Upper lobe of right lung (tissue), 1 donor: ENCODE measurements around the gene IFNA2. TPM values are rescaled to one million over a fixed set of nuclear protein-coding genes. Genes with fewer than 3 reads are reported as not detected.

ENCODE experiments used
- ATAC-seq: fragments of 200-7000 bp; cut with Tn5 transposase; one replicate; pipeline ENCODE4 v1.9.1; 2020; ENCODE audit warnings: mild to moderate bottlenecking, moderate library complexity
- DNase-seq: peaks from one replicate; pipeline ENCODE4 v3.0.0-alpha.2; 2020
- H3K27ac ChIP-seq: fragments of 200-600 bp; one replicate; pipeline ENCODE4 v1.8.0; 2022
- H3K27me3 ChIP-seq: fragments of 200-600 bp; one replicate; pipeline ENCODE4 v1.8.0; 2022; ENCODE audit warnings: mild to moderate bottlenecking
- H3K36me3 ChIP-seq: fragments of 200-600 bp; one replicate; pipeline ENCODE4 v1.8.0; 2022
- H3K4me1 ChIP-seq: fragments of 200-600 bp; one replicate; pipeline ENCODE4 v1.8.0; 2022
- H3K4me3 ChIP-seq: fragments of 200-600 bp; one replicate; pipeline ENCODE4 v1.8.0; 2022; ENCODE audit warnings: mild to moderate bottlenecking
- H3K9me3 ChIP-seq: fragments of 200-600 bp; one replicate; pipeline ENCODE4 v1.8.0; 2022
- CTCF ChIP-seq: fragments of 200-600 bp; IDR thresholded peaks from one replicate; pipeline ENCODE4 v1.8.0; 2022; ENCODE audit warnings: antibody characterized with exemption
- intact Hi-C: fragments of 100-400 bp; cut with DNase I; formaldehyde crosslinking; loops from one replicate; pipeline ENCODE4 v1.11.0; 2022
- total RNA-seq: library from RNA; stranded (reverse); fragmentation: NEBNext Ultra II Directional; extraction: Animal tissue kit (Norgen Biotek cat#: 25700); gene quantifications from one replicate; pipeline ENCODE4 v1.2.1, GENCODE V29; 2021
- donor health status: DM: no; HTN: yes; CAD: no; lungs with severe emphysema.

The IFNA2 gene
- total RNA-seq, 1 donor from 2014 or later, result not detected

GRCh38 chr9:21336457-21336856 is 48.7 kb downstream of the IFNA2 start:
- no peak overlapping the region for H3K4me3 ChIP-seq
- intact Hi-C loops, result no loop called here
- no peaks in the 10 kb centered on the region for H3K27me3 ChIP-seq
- no peak overlapping the region for H3K27ac ChIP-seq
- H3K36me3 ChIP-seq, result peaks cover 5% of the 10 kb centered on the region
- no peaks in the 10 kb centered on the region for H3K9me3 ChIP-seq
- H3K4me1 ChIP-seq, result peaks cover 27% of the 10 kb centered on the region
- ATAC-seq (no peak), DNase-seq (no peak)
- no peak for TF ChIP-seq CTCF

- no peaks in the 10 kb centered on the region for H3K9me3 ChIP-seq
- TF ChIP-seq CTCF, result no peak
- H3K36me3 ChIP-seq, result peaks cover 5% of the 10 kb centered on the region
- DNase-seq (peak; percentile 96), ATAC-seq (peak; percentile 99)
- H3K4me3 ChIP-seq, result peak within 1 kb of the TSS; percentile 95
- H3K27me3 ChIP-seq, result no peaks in the 10 kb centered on the region
- intact Hi-C loops, result no loop called here
- peaks cover 39% of the 10 kb centered on the region for H3K4me1 ChIP-seq
- peak within 1 kb of the TSS; percentile 99 for H3K27ac ChIP-seq
These were observed 50.2 kb downstream of the IFNA2 start, which contains the start of gene KLHL9 for GRCh38 chr9:21334701-21335632. TSS of gene KLHL9 (minus strand) at chr9:21335404. CDS start at chr9:21334859, 545 bp downstream.

Other genes starting within 250 kb of the IFNA2 start
- gene IFNW1, start 243.6 kb downstream of the IFNA2 start, total RNA-seq, result not detected
- not detected for gene IFNA21, start 218.7 kb downstream of the IFNA2 start, total RNA-seq
- not detected for gene IFNA4, start 197.8 kb downstream of the IFNA2 start, total RNA-seq
- not detected for gene IFNA7, start 183.2 kb downstream of the IFNA2 start, total RNA-seq
- not detected for gene IFNA10, start 178.3 kb downstream of the IFNA2 start, total RNA-seq
- not detected for gene IFNA16, start 168.1 kb downstream of the IFNA2 start, total RNA-seq
- not detected for gene IFNA17, start 157.2 kb downstream of the IFNA2 start, total RNA-seq
- not detected for gene IFNA14, start 145.4 kb downstream of the IFNA2 start, total RNA-seq
- not detected for gene IFNA5, start 80.1 kb downstream of the IFNA2 start, total RNA-seq
- 22.2 TPM for gene KLHL9, start 50.0 kb downstream of the IFNA2 start, total RNA-seq
- not detected for gene IFNA6, start 34.5 kb downstream of the IFNA2 start, total RNA-seq
- not detected for gene IFNA13, start 17.3 kb downstream of the IFNA2 start, total RNA-seq
- gene IFNA8, start 23.7 kb upstream of the IFNA2 start, total RNA-seq, result not detected
- not detected for gene IFNA1, start 55.0 kb upstream of the IFNA2 start, total RNA-seq
- gene IFNE, start 96.9 kb upstream of the IFNA2 start, total RNA-seq, result not detected